ENCODE data around the gene OR6K3.

The OR6K3 gene

GRCh38 chr1:158714754-158715153 is 5.8 kb downstream of the OR6K3 start:
- H3K9ac ChIP-seq (ENCODE audit: low read depth, low read length, poor library complexity) = no peak overlapping the region
- H2BK15ac ChIP-seq (ENCODE audit: low read length) = no peak overlapping the region
- no peak overlapping the region for H2BK5ac ChIP-seq (ENCODE audit: low read length)
- WGBS, 2 donors (ENCODE audit: extremely low coverage in 2 of 2, insufficient read length in 2 of 2, insufficient replicate concordance in 1 of 2) = no CpG with 5 or more reads among the region's 1 CpG
- H3K36me3 ChIP-seq (replicated peaks in 1 of 2; ENCODE audit: control insufficient read depth in 2 of 2, insufficient read depth in 2 of 2, low read length in 2 of 2) = no peaks in the 10 kb centered on the region
- H3K79me1 ChIP-seq (ENCODE audit: low read depth, low read length) = no peaks in the 10 kb centered on the region
- no peak overlapping the region for H3K4me2 ChIP-seq (ENCODE audit: insufficient read depth, low read length, poor library complexity, severe bottlenecking)
- H3K18ac ChIP-seq (ENCODE audit: low read length) = no peak overlapping the region
- H3K27ac ChIP-seq (replicated peaks; ENCODE audit: low read length) = no peak overlapping the region
- H3K9me3 ChIP-seq (replicated peaks in 1 of 2; ENCODE audit: control insufficient read depth in 2 of 2, insufficient read depth in 1 of 2, low read depth in 1 of 2, low read length in 2 of 2) = no peaks in the 10 kb centered on the region
- H2AK5ac ChIP-seq (ENCODE audit: low read depth, low read length) = no peak overlapping the region
- H3K4me1 ChIP-seq (ENCODE audit: control insufficient read depth in 2 of 2, insufficient read depth in 1 of 2, low read depth in 1 of 2, low read length in 2 of 2) = no peaks in the 10 kb centered on the region
- H4K91ac ChIP-seq (ENCODE audit: low read depth, low read length, poor library complexity) = no peak overlapping the region
- no peak overlapping the region for H2BK120ac ChIP-seq (ENCODE audit: low read depth, low read length)
- no peak overlapping the region for H2AFZ ChIP-seq (ENCODE audit: low read length)
- DNase-seq (ENCODE audit: low spot score) = no peak
- H3K14ac ChIP-seq (ENCODE audit: low read length) = no peak overlapping the region
- H3K4me3 ChIP-seq (ENCODE audit: low read length in 2 of 2) = no peak overlapping the region
- no peak overlapping the region for H3K23ac ChIP-seq (ENCODE audit: low read depth, low read length, poor library complexity)
- no peak overlapping the region for H3K4ac ChIP-seq (ENCODE audit: low read length)
- no peaks in the 10 kb centered on the region for H3K27me3 ChIP-seq (ENCODE audit: control insufficient read depth in 3 of 3, insufficient read depth in 3 of 3, low read depth in 1 of 3, low read length in 3 of 3)
- H2BK12ac ChIP-seq (ENCODE audit: low read length) = no peak overlapping the region
- no peak overlapping the region for H4K8ac ChIP-seq (ENCODE audit: low read depth, low read length)

DNA sequence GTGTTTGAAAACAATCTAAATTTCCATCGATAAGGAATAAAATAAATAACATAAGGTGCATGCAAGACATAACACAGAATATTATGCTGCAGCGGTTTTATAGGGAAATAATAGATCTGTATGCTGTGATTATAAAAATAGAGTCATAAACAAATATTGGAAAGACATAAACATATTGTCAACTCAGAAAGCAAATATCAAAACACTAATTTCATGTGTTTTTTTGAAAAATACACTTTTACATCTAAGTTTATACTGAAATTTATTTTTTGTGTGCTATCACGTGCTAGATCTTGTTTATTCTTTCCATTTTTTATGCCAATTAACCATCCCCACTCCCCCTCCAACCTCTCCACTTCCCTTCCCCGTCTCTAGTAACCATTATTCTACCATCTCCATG is 9.4 kb downstream of the OR6K3 start:
- H3K9ac ChIP-seq (ENCODE audit: low read depth, low read length, poor library complexity) = no peak overlapping the region
- no peak overlapping the region for H3K4me2 ChIP-seq (ENCODE audit: insufficient read depth, low read length, poor library complexity, severe bottlenecking)
- no peak overlapping the region for H2AK5ac ChIP-seq (ENCODE audit: low read depth, low read length)
- DNase-seq (ENCODE audit: low spot score) = no peak
- no peak overlapping the region for H2BK12ac ChIP-seq (ENCODE audit: low read length)
- no peak overlapping the region for H3K23ac ChIP-seq (ENCODE audit: low read depth, low read length, poor library complexity)
- no peak overlapping the region for H3K4me3 ChIP-seq (ENCODE audit: low read length in 2 of 2)
- H2BK120ac ChIP-seq (ENCODE audit: low read depth, low read length) = no peak overlapping the region
- H3K4me1 ChIP-seq (ENCODE audit: control insufficient read depth in 2 of 2, insufficient read depth in 1 of 2, low read depth in 1 of 2, low read length in 2 of 2) = no peaks in the 10 kb centered on the region
- H4K91ac ChIP-seq (ENCODE audit: low read depth, low read length, poor library complexity) = no peak overlapping the region
- no peak overlapping the region for H3K4ac ChIP-seq (ENCODE audit: low read length)
- no peaks in the 10 kb centered on the region for H3K36me3 ChIP-seq (replicated peaks in 1 of 2; ENCODE audit: control insufficient read depth in 2 of 2, insufficient read depth in 2 of 2, low read length in 2 of 2)
- no peaks in the 10 kb centered on the region for H3K79me1 ChIP-seq (ENCODE audit: low read depth, low read length)
- H2BK15ac ChIP-seq (ENCODE audit: low read length) = no peak overlapping the region
- H2BK5ac ChIP-seq (ENCODE audit: low read length) = no peak overlapping the region
- no peaks in the 10 kb centered on the region for H3K9me3 ChIP-seq (replicated peaks in 1 of 2; ENCODE audit: control insufficient read depth in 2 of 2, insufficient read depth in 1 of 2, low read depth in 1 of 2, low read length in 2 of 2)
- H3K18ac ChIP-seq (ENCODE audit: low read length) = no peak overlapping the region
- H3K27me3 ChIP-seq (ENCODE audit: control insufficient read depth in 3 of 3, insufficient read depth in 3 of 3, low read depth in 1 of 3, low read length in 3 of 3) = no peaks in the 10 kb centered on the region
- H3K27ac ChIP-seq (replicated peaks; ENCODE audit: low read length) = no peak overlapping the region
- no peak overlapping the region for H3K14ac ChIP-seq (ENCODE audit: low read length)
- H2AFZ ChIP-seq (ENCODE audit: low read length) = no peak overlapping the region
- no peak overlapping the region for H4K8ac ChIP-seq (ENCODE audit: low read depth, low read length)
- WGBS, 2 donors (ENCODE audit: extremely low coverage in 2 of 2, insufficient read length in 2 of 2, insufficient replicate concordance in 1 of 2) = 94% methylated on average over 1 of the region's 4 CpGs; no CpG with 5 or more reads in 1 of the 2 donors

- H3K4me2 ChIP-seq (ENCODE audit: insufficient read depth, low read length, poor library complexity, severe bottlenecking) = no peak overlapping the region
- no peak overlapping the region for H3K14ac ChIP-seq (ENCODE audit: low read length)
- H3K9me3 ChIP-seq (replicated peaks in 1 of 2; ENCODE audit: control insufficient read depth in 2 of 2, insufficient read depth in 1 of 2, low read depth in 1 of 2, low read length in 2 of 2) = no peaks in the 10 kb centered on the region
- H2BK12ac ChIP-seq (ENCODE audit: low read length) = no peak overlapping the region
- no peak overlapping the region for H3K27ac ChIP-seq (replicated peaks; ENCODE audit: low read length)
- H3K27me3 ChIP-seq (ENCODE audit: control insufficient read depth in 3 of 3, insufficient read depth in 3 of 3, low read depth in 1 of 3, low read length in 3 of 3) = no peaks in the 10 kb centered on the region
- no peak overlapping the region for H2BK15ac ChIP-seq (ENCODE audit: low read length)
- H3K79me1 ChIP-seq (ENCODE audit: low read depth, low read length) = no peaks in the 10 kb centered on the region
- WGBS, 2 donors (ENCODE audit: extremely low coverage in 2 of 2, insufficient read length in 2 of 2, insufficient replicate concordance in 1 of 2) = no CpG with 5 or more reads among the region's 2 CpGs
- H3K36me3 ChIP-seq (replicated peaks in 1 of 2; ENCODE audit: control insufficient read depth in 2 of 2, insufficient read depth in 2 of 2, low read length in 2 of 2) = no peaks in the 10 kb centered on the region
- no peak overlapping the region for H2AK5ac ChIP-seq (ENCODE audit: low read depth, low read length)
- H4K91ac ChIP-seq (ENCODE audit: low read depth, low read length, poor library complexity) = no peak overlapping the region
- H3K4ac ChIP-seq (ENCODE audit: low read length) = no peak overlapping the region
- H3K4me1 ChIP-seq (ENCODE audit: control insufficient read depth in 2 of 2, insufficient read depth in 1 of 2, low read depth in 1 of 2, low read length in 2 of 2) = no peaks in the 10 kb centered on the region
- H3K4me3 ChIP-seq (ENCODE audit: low read length in 2 of 2) = no peak overlapping the region
- H2BK120ac ChIP-seq (ENCODE audit: low read depth, low read length) = no peak overlapping the region
- H3K23ac ChIP-seq (ENCODE audit: low read depth, low read length, poor library complexity) = no peak overlapping the region
- H3K18ac ChIP-seq (ENCODE audit: low read length) = no peak overlapping the region
- DNase-seq (ENCODE audit: low spot score) = no peak
- H3K9ac ChIP-seq (ENCODE audit: low read depth, low read length, poor library complexity) = no peak overlapping the region
- H2BK5ac ChIP-seq (ENCODE audit: low read length) = no peak overlapping the region
- no peak overlapping the region for H4K8ac ChIP-seq (ENCODE audit: low read depth, low read length)
- no peak overlapping the region for H2AFZ ChIP-seq (ENCODE audit: low read length)
Measured at GRCh38 chr1:158706096-158706495, 14.4 kb downstream of the OR6K3 start.

GRCh38 chr1:158700552-158700951 is 20.0 kb downstream of the OR6K3 start, which contains the start of gene OR6K2:
Gene OR6K2, minus strand, starts transcription at chr1:158700652. Its CDS starts 0 bp downstream, at chr1:158700652.
- no peak within 1 kb of the TSS for H3K23ac ChIP-seq (ENCODE audit: low read depth, low read length, poor library complexity)
- no peak within 1 kb of the TSS for H3K4me3 ChIP-seq (ENCODE audit: low read length in 2 of 2)
- no peak within 1 kb of the TSS for H2BK15ac ChIP-seq (ENCODE audit: low read length)
- no peak within 1 kb of the TSS for H3K18ac ChIP-seq (ENCODE audit: low read length)
- H2AK5ac ChIP-seq (ENCODE audit: low read depth, low read length) = no peak within 1 kb of the TSS
- H3K27ac ChIP-seq (replicated peaks; ENCODE audit: low read length) = no peak within 1 kb of the TSS
- H3K27me3 ChIP-seq (ENCODE audit: control insufficient read depth in 3 of 3, insufficient read depth in 3 of 3, low read depth in 1 of 3, low read length in 3 of 3) = no peaks in the 10 kb centered on the region
- H2BK120ac ChIP-seq (ENCODE audit: low read depth, low read length) = no peak within 1 kb of the TSS
- no peak within 1 kb of the TSS for H2BK12ac ChIP-seq (ENCODE audit: low read length)
- no peak for DNase-seq (ENCODE audit: low spot score)
- H2BK5ac ChIP-seq (ENCODE audit: low read length) = no peak within 1 kb of the TSS
- no peaks in the 10 kb centered on the region for H3K79me1 ChIP-seq (ENCODE audit: low read depth, low read length)
- no peak within 1 kb of the TSS for H4K91ac ChIP-seq (ENCODE audit: low read depth, low read length, poor library complexity)
- no peaks in the 10 kb centered on the region for H3K9me3 ChIP-seq (replicated peaks in 1 of 2; ENCODE audit: control insufficient read depth in 2 of 2, insufficient read depth in 1 of 2, low read depth in 1 of 2, low read length in 2 of 2)
- no peak within 1 kb of the TSS for H3K14ac ChIP-seq (ENCODE audit: low read length)
- H4K8ac ChIP-seq (ENCODE audit: low read depth, low read length) = no peak within 1 kb of the TSS
- no peak within 1 kb of the TSS for H3K9ac ChIP-seq (ENCODE audit: low read depth, low read length, poor library complexity)
- no peaks in the 10 kb centered on the region for H3K4me1 ChIP-seq (ENCODE audit: control insufficient read depth in 2 of 2, insufficient read depth in 1 of 2, low read depth in 1 of 2, low read length in 2 of 2)
- H3K4me2 ChIP-seq (ENCODE audit: insufficient read depth, low read length, poor library complexity, severe bottlenecking) = no peak within 1 kb of the TSS
- WGBS, 2 donors (ENCODE audit: extremely low coverage in 2 of 2, insufficient read length in 2 of 2, insufficient replicate concordance in 1 of 2) = no CpG with 5 or more reads among the region's 4 CpGs
- no peak within 1 kb of the TSS for H3K4ac ChIP-seq (ENCODE audit: low read length)
- no peaks in the 10 kb centered on the region for H3K36me3 ChIP-seq (replicated peaks in 1 of 2; ENCODE audit: control insufficient read depth in 2 of 2, insufficient read depth in 2 of 2, low read length in 2 of 2)
- no peak within 1 kb of the TSS for H2AFZ ChIP-seq (ENCODE audit: low read length)
